ENCODE data around the gene HOXC4. TPM values are rescaled to one million over a fixed set of nuclear protein-coding genes. Genes with fewer than 3 reads are reported as not detected.

Gene HOXC4
- total RNA-seq, 1 donor from 2014 or later: 1.3 TPM

DNA sequence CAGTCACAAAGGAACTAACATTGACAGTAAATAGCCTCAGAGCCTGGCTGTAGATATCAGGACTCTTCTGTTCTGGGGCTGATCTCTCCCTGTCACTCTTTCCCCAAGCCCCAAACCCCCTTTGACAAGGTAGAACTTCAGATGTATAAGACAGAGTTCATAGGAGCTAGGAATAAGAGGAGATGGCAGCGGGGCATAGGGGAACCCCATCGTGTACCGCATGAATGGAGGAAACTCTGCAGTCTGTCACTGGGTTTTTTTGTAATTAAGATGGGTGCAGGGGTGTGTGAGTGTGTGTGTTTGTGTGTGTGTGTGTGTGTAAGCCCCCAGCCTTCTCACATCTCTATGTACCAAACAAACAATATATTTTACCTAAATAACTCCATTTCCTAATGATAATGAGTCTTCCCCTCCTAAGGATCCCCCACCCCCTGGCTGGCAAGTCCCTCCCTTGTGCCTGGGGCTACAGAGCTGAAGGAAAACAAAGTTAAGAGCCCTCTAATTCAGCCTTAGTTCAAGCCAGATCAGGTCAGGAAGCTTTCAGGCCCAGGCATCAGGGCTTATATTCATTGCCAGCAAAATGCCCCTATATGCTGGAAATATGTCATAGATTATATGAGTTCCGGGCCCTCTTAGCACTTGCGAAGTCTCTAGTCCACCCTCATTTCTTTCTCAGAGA, 9.1 kb upstream of the HOXC4 start:
- TF ChIP-seq, protein P1, sequence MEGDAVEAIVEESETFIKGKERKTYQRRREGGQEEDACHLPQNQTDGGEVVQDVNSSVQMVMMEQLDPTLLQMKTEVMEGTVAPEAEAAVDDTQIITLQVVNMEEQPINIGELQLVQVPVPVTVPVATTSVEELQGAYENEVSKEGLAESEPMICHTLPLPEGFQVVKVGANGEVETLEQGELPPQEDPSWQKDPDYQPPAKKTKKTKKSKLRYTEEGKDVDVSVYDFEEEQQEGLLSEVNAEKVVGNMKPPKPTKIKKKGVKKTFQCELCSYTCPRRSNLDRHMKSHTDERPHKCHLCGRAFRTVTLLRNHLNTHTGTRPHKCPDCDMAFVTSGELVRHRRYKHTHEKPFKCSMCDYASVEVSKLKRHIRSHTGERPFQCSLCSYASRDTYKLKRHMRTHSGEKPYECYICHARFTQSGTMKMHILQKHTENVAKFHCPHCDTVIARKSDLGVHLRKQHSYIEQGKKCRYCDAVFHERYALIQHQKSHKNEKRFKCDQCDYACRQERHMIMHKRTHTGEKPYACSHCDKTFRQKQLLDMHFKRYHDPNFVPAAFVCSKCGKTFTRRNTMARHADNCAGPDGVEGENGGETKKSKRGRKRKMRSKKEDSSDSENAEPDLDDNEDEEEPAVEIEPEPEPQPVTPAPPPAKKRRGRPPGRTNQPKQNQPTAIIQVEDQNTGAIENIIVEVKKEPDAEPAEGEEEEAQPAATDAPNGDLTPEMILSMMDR (IDR thresholded peaks at IDR 0.05; ENCODE audit: insufficient read depth, low read length, poor library complexity, severe bottlenecking): no peak
- H3K27me3 ChIP-seq (ENCODE audit: control insufficient read depth, insufficient read depth, low read length): peaks cover 17% of the 10 kb centered on the region
- no peak for DNase-seq (ENCODE audit: low read depth)
- H3K4me3 ChIP-seq (ENCODE audit: low read depth, low read length): no peak overlapping the region
- no peaks in the 10 kb centered on the region for H3K36me3 ChIP-seq (ENCODE audit: control insufficient read depth, insufficient read depth, low read length)

DNA sequence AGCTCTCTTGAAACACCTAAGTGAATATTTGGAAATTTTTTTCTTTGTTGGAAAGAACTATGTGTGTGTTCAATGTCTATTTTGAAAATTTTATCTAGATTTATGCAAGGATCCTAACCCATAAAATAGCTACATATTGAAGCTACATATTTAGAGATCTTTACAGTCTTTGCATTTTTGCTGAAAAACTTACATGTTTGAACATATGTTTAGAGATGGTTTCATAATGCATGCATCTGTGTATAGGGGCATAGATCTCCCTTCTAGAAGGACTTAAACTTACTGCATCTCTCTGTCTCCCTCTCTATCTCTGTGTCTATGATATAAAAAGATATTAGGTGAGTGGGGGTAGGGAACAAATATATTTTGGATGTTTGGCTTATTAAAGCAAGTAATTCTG, 8.2 kb upstream of the HOXC4 start:
- peaks cover 17% of the 10 kb centered on the region for H3K27me3 ChIP-seq (ENCODE audit: control insufficient read depth, insufficient read depth, low read length)
- H3K4me3 ChIP-seq (ENCODE audit: low read depth, low read length): no peak overlapping the region
- no peak for DNase-seq (ENCODE audit: low read depth)
- TF ChIP-seq, protein P1 (IDR thresholded peaks at IDR 0.05; ENCODE audit: insufficient read depth, low read length, poor library complexity, severe bottlenecking): no peak
- no peaks in the 10 kb centered on the region for H3K36me3 ChIP-seq (ENCODE audit: control insufficient read depth, insufficient read depth, low read length)

DNA sequence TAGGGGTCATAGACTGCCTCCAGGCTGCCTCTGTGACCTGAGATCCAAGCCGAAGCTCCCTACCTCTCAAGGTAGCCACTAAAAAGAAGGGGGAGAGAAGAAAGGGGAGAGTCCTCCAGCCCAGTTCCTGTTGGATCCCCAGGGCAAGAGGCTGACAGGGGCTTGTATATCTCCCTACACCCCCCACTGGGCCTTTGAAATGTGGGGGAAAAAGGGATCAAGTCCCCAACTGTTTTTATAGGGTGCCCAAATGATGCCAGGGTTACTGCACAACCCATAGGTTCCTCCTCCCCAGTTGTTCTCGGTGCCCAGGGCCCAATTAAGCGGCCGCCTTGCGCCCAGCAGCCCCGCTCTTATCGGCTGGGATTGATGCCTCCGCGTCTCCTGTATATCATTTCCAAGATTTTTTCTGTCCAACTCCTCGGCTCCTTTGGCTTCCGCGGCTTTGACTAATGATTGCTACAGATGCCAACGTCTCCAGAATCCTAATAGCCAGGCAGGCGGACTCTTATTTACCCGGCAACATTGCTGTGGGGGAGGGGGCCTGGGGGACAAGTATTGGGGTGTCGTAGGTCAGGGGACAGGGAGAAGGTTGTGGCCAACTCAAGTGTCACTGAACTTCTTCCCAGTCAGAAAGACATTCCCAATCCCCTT, 7.6 kb upstream of the HOXC4 start:
- Histone ChIP-seq H3K4me3 (ENCODE audit: low read depth, low read length) (no peak overlapping the region), H3K36me3 (ENCODE audit: control insufficient read depth, insufficient read depth, low read length) (no peaks in the 10 kb centered on the region), H3K27me3 (ENCODE audit: control insufficient read depth, insufficient read depth, low read length) (peaks cover 18% of the 10 kb centered on the region)
- DNase-seq (ENCODE audit: low read depth): no peak
- TF ChIP-seq, protein P1 (IDR thresholded peaks at IDR 0.05; ENCODE audit: insufficient read depth, low read length, poor library complexity, severe bottlenecking): no peak

DNA sequence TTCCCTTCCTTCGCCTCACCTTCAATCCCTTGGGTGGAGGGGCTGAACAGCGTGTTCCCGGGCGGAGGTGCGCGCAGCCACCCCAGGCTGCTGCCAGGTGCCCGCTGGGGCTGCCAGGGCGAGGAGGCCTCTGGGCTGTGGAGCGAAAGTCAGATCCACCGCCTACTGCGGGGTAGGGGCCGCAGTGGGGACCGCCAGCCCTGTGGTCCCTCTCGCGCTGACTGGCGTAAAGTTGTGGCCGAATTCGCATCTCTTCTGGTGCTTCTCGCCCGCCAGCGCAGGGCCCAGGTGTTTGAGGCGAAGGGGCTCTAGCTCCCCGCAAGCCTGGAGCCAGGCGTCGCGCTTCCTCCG, 6.9 kb upstream of the HOXC4 start:
- H3K36me3 ChIP-seq (ENCODE audit: control insufficient read depth, insufficient read depth, low read length): no peaks in the 10 kb centered on the region
- H3K27me3 ChIP-seq (ENCODE audit: control insufficient read depth, insufficient read depth, low read length): peaks cover 19% of the 10 kb centered on the region
- no peak for DNase-seq (ENCODE audit: low read depth)
- TF ChIP-seq, protein P1 (IDR thresholded peaks at IDR 0.05; ENCODE audit: insufficient read depth, low read length, poor library complexity, severe bottlenecking): no peak
- H3K4me3 ChIP-seq (ENCODE audit: low read depth, low read length): no peak overlapping the region

DNA sequence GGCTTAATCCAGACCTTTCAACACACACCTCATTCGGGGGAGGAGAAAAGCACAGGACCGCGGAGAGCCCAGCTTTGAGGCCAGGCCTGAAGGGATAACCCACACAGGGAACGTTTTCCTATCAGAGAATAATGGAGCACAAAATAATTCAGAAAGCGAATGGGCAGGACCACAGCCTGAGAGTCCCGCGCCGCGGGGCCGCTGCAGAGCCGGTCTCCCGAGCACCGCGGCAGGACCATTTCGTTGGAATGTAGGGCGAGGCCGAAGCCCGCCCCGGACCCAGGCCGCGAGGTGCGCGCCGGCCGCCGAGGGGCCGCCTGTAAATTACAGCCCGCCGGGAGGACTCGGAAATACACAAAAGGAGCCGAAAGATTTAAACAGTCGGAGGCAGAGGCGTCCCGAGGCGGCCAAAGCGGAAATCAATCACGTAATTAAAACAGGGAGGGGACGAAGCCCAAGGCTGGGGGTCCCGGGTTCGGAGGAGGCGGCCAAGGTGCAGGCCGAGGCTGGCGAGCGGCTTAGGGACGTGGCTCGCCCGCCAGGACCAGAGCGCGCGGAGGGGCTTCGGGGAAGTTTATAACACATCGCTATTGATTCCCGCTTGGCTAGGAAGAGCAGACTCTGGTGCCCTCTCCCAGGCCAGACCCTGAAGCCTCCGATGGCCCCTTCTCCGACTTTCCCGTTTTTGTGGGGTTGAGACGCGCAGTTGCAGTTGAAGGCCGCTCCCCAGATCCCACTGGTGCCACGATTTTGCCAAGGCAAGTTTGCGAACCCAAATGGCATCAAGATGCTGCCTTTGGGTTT, 6.3 kb upstream of the HOXC4 start:
- TF ChIP-seq, protein P1 (IDR thresholded peaks at IDR 0.05; ENCODE audit: insufficient read depth, low read length, poor library complexity, severe bottlenecking): no peak
- Histone ChIP-seq H3K36me3 (ENCODE audit: control insufficient read depth, insufficient read depth, low read length) (no peaks in the 10 kb centered on the region), H3K4me3 (ENCODE audit: low read depth, low read length) (no peak overlapping the region), H3K27me3 (ENCODE audit: control insufficient read depth, insufficient read depth, low read length) (peaks cover 19% of the 10 kb centered on the region)
- DNase-seq (ENCODE audit: low read depth): no peak
